Heart left ventricle (tissue), 16 donors: Measurements from ENCODE around the gene HOXB2. TPM values are rescaled to one million over a fixed set of nuclear protein-coding genes. Genes with fewer than 3 reads are reported as not detected.
A peak's percentile ranks its signal among the peaks of the same experiment; 100 is the strongest.

Experiments
- ATAC-seq, 4 donors: fragments of 200-7000 bp; cut with Tn5 transposase; one replicate each; pipeline ENCODE4 v1.9.1; 2020 to 2022; ENCODE audit warnings: moderate library complexity in 4 of 4, mild to moderate bottlenecking in 3 of 4, moderate number of reproducible peaks in 1 of 4
- DNase-seq, 5 donors: peaks; one replicate each; pipeline ENCODE4 v3.0.0-alpha.2; 2020
- H3K27ac ChIP-seq, 12 donors: fragments of 200-600 bp; sonication (generic) in 4 of 12; one replicate each; pipeline versions ENCODE4 v1.5.0 to v1.8.0; 2016 to 2022; ENCODE audit warnings: mild to moderate bottlenecking in 2 of 12
- H3K27me3 ChIP-seq, 9 donors: fragments of 200-600 bp; sonication (generic) in 2 of 9; one replicate each; pipeline versions ENCODE4 v1.5.1 to v1.8.0; 2016 to 2022; ENCODE audit warnings: mild to moderate bottlenecking in 3 of 9
- H3K36me3 ChIP-seq, 9 donors: fragments of 200-600 bp; sonication (generic) in 2 of 9; one replicate each; pipeline versions ENCODE4 v1.5.0 to v1.8.0; 2018 to 2022; ENCODE audit warnings: mild to moderate bottlenecking in 2 of 9
- H3K4me1 ChIP-seq, 12 donors: fragments of 200-600 bp; sonication (generic) in 4 of 12; one replicate each; pipeline versions ENCODE4 v1.5.0 to v1.8.0; 2016 to 2022; ENCODE audit warnings: mild to moderate bottlenecking in 3 of 12
- H3K4me3 ChIP-seq, 12 donors: fragments of 200-600 bp; sonication (generic) in 4 of 12; one replicate each; pipeline versions ENCODE4 v1.5.0 to v1.8.0; 2017 to 2022; ENCODE audit warnings: mild to moderate bottlenecking in 9 of 12, moderate library complexity in 4 of 12
- H3K9me3 ChIP-seq, 12 donors: fragments of 200-600 bp; sonication (generic) in 4 of 12; one replicate each; pipeline versions ENCODE4 v1.5.0 to v1.8.0; 2016 to 2022; ENCODE audit warnings: mild to moderate bottlenecking in 1 of 12
- POLR2A ChIP-seq, 2 donors: fragments of 450-650 bp; IDR thresholded peaks; one replicate each; pipeline ENCODE4 v1.6.1; 2017; ENCODE audit warnings: antibody characterized with exemption in 2 of 2, mild to moderate bottlenecking in 2 of 2, moderate library complexity in 2 of 2
- whole genome bisulfite sequencing, 4 donors: extraction: QIAGEN DNeasy Blood & Tissue Kit in 2 of 4; methylation state at CpG; one replicate each; pipeline versions ENCODE4 v1.1.5 to v1.1.7; 2013 to 2018; 5-methylcytosine and 5-hydroxymethylcytosine counted together
- intact Hi-C, 10 donors: fragments of 100-400 bp; cut with DNase I; formaldehyde crosslinking; loops; one replicate each; pipeline versions ENCODE4 v1.11.1 to v1.14.2; 2022
- polyA plus RNA-seq, 2 donors: library from polyadenylated mRNA; stranded (reverse); fragments of 200-250 nt; gene quantifications; one replicate each; pipeline ENCODE4 v1.2.3, GENCODE V29; 2013
- total RNA-seq, 9 donors: library from RNA; depleted of rRNA in 2 of 9; stranded (reverse); fragments of >200 nt in 2 of 9; fragmentation: NEBNext Ultra II Directional in 3 of 9; extraction: Animal tissue kit (Norgen Biotek cat#: 25700) in 3 of 9; gene quantifications; one replicate each; pipeline versions ENCODE4 v1.1.0 to v1.2.4, GENCODE V29; 2016 to 2023
- TF ChIP-seq, protein P1 (sequence below), 12 donors: fragments of 200-600 bp; sonication (generic) in 4 of 12; IDR thresholded peaks; one replicate each; pipeline versions ENCODE4 v1.5.0 to v1.8.0; 2018 to 2022; ENCODE audit warnings: antibody characterized with exemption in 12 of 12, mild to moderate bottlenecking in 5 of 12
- donor health status: ischemic (EF 13 %, LVEDD 7.1; RV severe dilation, severe dysfunction).
- donor health status: healthy with polysubstance abuse.
- donor health status: DM: no; HTN: yes; CAD: no.
- donor health status: DM: no; HTN: no; CAD: no.
- donor health status: ischemic (EF 25% LVEDD 6.9; RV normal size, moderate dysfunction).
- donor health status: ischemic (EF 25% LVEDD 5.7; RV mildly dilated, moderate dysfunction).
- donor health status: healthy.
- donor health status: DM: yes; HTN: yes; CAD: no.
- donor health status: ischemic (EF 35%, LVEDD 5.7; RV mildly dilated, moderate dysfunction).
- donor health status: nonischemic (EF 11% LVEDD 7.7; RV severe dilation, severe dysfunction).
- donor health status: DM: yes; HTN: yes; CAD: no.
- donor health status: PGD.
- donor health status: ischemic (EF 29% LVEDD 5.4; RV normal size, mild dysfunction).
- donor health status: nonischemic (EF 23%, LVEDD 6.1; RV moderate dilation, normal function).

HOXB2 gene
- total and polyA plus RNA-seq, 11 donors = 0.81 to 6.9 (median 3.0) TPM

DNA sequence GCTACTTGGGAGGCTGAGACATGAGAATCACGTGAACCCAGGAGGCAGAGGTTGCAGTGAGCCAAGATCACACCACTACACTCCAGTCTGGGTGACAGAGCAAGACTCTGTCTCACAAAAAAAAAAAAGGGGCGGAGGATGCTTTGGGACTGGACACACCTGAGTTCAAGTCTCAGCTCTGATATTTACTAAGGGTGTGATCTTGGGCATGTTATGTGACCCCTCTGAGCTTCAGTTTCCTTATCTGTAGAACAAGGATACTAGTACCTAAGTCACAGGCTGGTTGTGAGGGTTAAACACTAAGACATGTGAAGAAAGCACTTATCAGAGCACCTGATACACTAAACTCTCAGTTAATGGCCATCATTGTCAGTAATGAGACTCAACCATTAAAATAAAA lies 40.0 kb downstream of the HOXB2 start:
- WGBS, 4 donors = 84 to 87% (median 86%) methylated on average over 2 of the region's 2 CpGs
- no peak for ATAC-seq
- peaks cover 0 to 82% (median 38%) of the 10 kb centered on the region in 9 donors for H3K27me3 ChIP-seq
- H3K27ac ChIP-seq = no peak overlapping the region
- no peaks in the 10 kb centered on the region for H3K4me1 ChIP-seq
- DNase-seq = no peak
- H3K4me3 ChIP-seq = no peak overlapping the region
- H3K36me3 ChIP-seq = no peaks in the 10 kb centered on the region
- intact Hi-C loops = no loop called here
- no peak for TF ChIP-seq POLR2A (IDR thresholded peaks at IDR 0.05)
- TF ChIP-seq, protein P1, sequence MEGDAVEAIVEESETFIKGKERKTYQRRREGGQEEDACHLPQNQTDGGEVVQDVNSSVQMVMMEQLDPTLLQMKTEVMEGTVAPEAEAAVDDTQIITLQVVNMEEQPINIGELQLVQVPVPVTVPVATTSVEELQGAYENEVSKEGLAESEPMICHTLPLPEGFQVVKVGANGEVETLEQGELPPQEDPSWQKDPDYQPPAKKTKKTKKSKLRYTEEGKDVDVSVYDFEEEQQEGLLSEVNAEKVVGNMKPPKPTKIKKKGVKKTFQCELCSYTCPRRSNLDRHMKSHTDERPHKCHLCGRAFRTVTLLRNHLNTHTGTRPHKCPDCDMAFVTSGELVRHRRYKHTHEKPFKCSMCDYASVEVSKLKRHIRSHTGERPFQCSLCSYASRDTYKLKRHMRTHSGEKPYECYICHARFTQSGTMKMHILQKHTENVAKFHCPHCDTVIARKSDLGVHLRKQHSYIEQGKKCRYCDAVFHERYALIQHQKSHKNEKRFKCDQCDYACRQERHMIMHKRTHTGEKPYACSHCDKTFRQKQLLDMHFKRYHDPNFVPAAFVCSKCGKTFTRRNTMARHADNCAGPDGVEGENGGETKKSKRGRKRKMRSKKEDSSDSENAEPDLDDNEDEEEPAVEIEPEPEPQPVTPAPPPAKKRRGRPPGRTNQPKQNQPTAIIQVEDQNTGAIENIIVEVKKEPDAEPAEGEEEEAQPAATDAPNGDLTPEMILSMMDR (IDR thresholded peaks at IDR 0.05) = no peak
- H3K9me3 ChIP-seq = no peaks in the 10 kb centered on the region

DNA sequence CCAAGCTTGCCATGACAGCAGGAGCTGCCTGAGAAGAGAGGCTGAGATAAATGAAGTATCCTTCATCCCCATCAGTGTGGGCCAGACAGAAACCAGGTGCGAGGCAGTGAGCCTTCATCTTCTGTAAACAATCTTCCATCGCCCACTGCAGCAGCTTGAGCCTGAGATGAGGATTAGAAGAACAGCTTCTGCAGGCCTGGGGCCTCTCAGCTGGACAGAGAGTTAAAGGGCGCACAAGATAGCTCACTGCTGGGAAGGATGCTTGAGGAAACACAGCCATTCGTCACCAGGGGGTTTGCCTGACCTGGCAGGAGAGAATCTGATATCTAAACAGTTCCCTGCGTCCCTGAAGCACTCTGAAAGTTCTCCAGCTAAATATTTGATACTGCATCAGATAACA lies 41.2 kb downstream of the HOXB2 start:
- no peaks in the 10 kb centered on the region for H3K36me3 ChIP-seq
- 42 to 66% (median 52%) methylated on average over 5 of the region's 5 CpGs for WGBS, 4 donors
- DNase-seq = no peak
- TF ChIP-seq, protein P1 (IDR thresholded peaks at IDR 0.05) = no peak
- TF ChIP-seq POLR2A (IDR thresholded peaks at IDR 0.05) = no peak
- ATAC-seq = no peak
- H3K27me3 ChIP-seq = peaks cover 0 to 82% (median 37%) of the 10 kb centered on the region in 9 donors
- H3K27ac ChIP-seq = peak overlapping the region in 1 of 12 donors; percentile 28
- intact Hi-C loops = no loop called here
- no peaks in the 10 kb centered on the region for H3K9me3 ChIP-seq
- H3K4me1 ChIP-seq = no peaks in the 10 kb centered on the region
- H3K4me3 ChIP-seq = no peak overlapping the region

DNA sequence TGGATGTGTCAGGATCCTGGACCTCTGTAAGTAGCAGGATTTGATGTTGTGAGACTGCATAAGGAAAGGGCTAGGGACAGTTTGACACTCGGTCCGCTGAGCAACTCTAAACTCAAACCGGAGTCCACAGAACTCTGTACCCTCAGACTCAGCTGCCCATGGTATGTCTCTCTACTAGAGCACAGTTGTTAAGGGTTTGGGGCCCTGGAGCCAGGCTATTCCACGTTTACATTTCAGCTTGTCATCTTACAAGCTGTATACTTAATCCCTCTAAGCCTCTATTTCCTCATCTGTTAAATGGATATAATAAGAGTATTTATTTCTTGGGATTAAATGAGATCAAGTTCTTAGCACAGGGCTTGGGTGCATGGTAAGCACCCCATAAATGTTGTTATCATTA lies 42.0 kb downstream of the HOXB2 start:
- peaks cover under 1 to 82% (median 34%) of the 10 kb centered on the region in 9 donors for H3K27me3 ChIP-seq

DNA sequence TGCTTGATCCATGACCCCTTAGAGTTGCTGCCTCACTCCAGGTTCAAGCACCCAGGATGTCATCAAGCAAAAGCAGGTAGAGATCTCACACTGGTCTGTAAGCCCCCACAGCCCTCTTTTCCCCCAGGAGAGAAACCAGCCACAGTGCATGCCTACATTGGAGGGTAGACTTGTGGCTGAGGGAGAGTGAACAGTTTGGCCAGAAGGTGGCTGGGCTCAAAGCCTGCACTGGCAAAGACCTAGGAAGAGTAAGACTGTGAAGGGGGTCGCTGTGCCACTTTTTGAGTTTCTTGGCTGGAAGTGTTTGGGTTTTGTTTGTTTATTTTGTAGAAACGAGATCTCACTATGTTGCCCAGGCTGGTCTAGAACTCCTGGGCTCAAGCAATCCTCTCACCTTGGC lies 42.6 kb downstream of the HOXB2 start:
- 67 to 80% (median 76%) methylated on average over 2 of the region's 2 CpGs for WGBS, 4 donors
- Histone ChIP-seq H3K4me1 (no peaks in the 10 kb centered on the region), H3K27ac (no peak overlapping the region), H3K4me3 (no peak overlapping the region), H3K27me3 (peaks cover 6 to 85% (median 37%) of the 10 kb centered on the region in 9 donors), H3K9me3 (no peaks in the 10 kb centered on the region), H3K36me3 (no peaks in the 10 kb centered on the region)
- intact Hi-C loops = no loop called here
- DNase-seq (no peak), ATAC-seq (no peak)
- TF ChIP-seq POLR2A (IDR thresholded peaks at IDR 0.05) = no peak
- TF ChIP-seq, protein P1 (IDR thresholded peaks at IDR 0.05) = no peak

More for the DNA sequence above, 42.0 kb downstream of the HOXB2 start:
- Histone ChIP-seq H3K4me1 (no peaks in the 10 kb centered on the region), H3K27ac (no peak overlapping the region), H3K36me3 (no peaks in the 10 kb centered on the region), H3K9me3 (no peaks in the 10 kb centered on the region), H3K4me3 (no peak overlapping the region)
- no peak for DNase-seq
- intact Hi-C loops = no loop called here
- 73 to 84% (median 77%) methylated on average over 4 of the region's 4 CpGs for WGBS, 4 donors
- no peak for ATAC-seq
- TF ChIP-seq, protein P1 (IDR thresholded peaks at IDR 0.05) = no peak
